Liver (tissue), 9 donors: ENCODE data around the gene CCNY. TPM values are rescaled to one million over a fixed set of nuclear protein-coding genes. Genes with fewer than 3 reads are reported as not detected.

ENCODE experiments used
- DNase-seq: peaks from one replicate; pipeline ENCODE4 v3.0.0-alpha.2; 2017; ENCODE audit warnings: low spot score
- H3K27ac ChIP-seq, 2 donors: one replicate each; pipeline ENCODE4 v1.7.0; 2013; ENCODE audit warnings: inconsistent platforms in 2 of 2, low read length in 2 of 2, control low read depth in 1 of 2, low read depth in 1 of 2, mild to moderate bottlenecking in 1 of 2
- H3K27me3 ChIP-seq, 4 donors: one replicate each; pipeline versions ENCODE4 v1.6.1 to v1.7.0; 2013; ENCODE audit warnings: low read length in 3 of 4, inconsistent platforms in 1 of 4, mild to moderate bottlenecking in 1 of 4, moderate library complexity in 1 of 4; ENCODE audit not compliant: control insufficient read depth in 4 of 4, insufficient read depth in 4 of 4
- H3K36me3 ChIP-seq, 4 donors: one replicate each; pipeline versions ENCODE4 v1.6.1 to v1.7.0; 2013; ENCODE audit warnings: low read length in 3 of 4, mild to moderate bottlenecking in 3 of 4, low read depth in 1 of 4, moderate library complexity in 1 of 4; ENCODE audit not compliant: control insufficient read depth in 4 of 4, insufficient read depth in 3 of 4
- H3K4me1 ChIP-seq, 4 donors: one replicate each; pipeline versions ENCODE4 v1.6.1 to v1.7.0; 2013; ENCODE audit warnings: low read length in 3 of 4, mild to moderate bottlenecking in 3 of 4, moderate library complexity in 1 of 4; ENCODE audit not compliant: control insufficient read depth in 4 of 4, insufficient read depth in 4 of 4
- H3K4me3 ChIP-seq, 3 donors: one replicate each; pipeline versions ENCODE4 v1.6.1 to v1.7.0; 2013; ENCODE audit warnings: low read length in 3 of 3, control low read depth in 1 of 3, low read depth in 1 of 3, mild to moderate bottlenecking in 1 of 3
- H3K9ac ChIP-seq, 2 donors: one replicate each; pipeline ENCODE4 v1.7.0; 2013; ENCODE audit warnings: low read length in 2 of 2, mild to moderate bottlenecking in 2 of 2, moderate library complexity in 2 of 2, control low read depth in 1 of 2, low read depth in 1 of 2
- H3K9me3 ChIP-seq, 4 donors: one replicate each; pipeline versions ENCODE4 v1.6.1 to v1.7.0; 2013; ENCODE audit warnings: low read length in 3 of 4; ENCODE audit not compliant: control insufficient read depth in 4 of 4
- FOXA1 ChIP-seq: IDR thresholded peaks from 2 replicates; pipeline ENCODE4 v1.6.1; 2016; ENCODE audit warnings: antibody characterized with exemption
- GABPA ChIP-seq, 2 donors: IDR thresholded peaks in 1 of 2; conservative IDR thresholded peaks in 1 of 2; 2 replicates each; pipeline ENCODE4 v1.6.1; 2016; ENCODE audit warnings: antibody characterized with exemption in 2 of 2, mild to moderate bottlenecking in 1 of 2, moderate library complexity in 1 of 2
- HNF4A ChIP-seq, 2 donors: conservative IDR thresholded peaks; 2 replicates each; pipeline ENCODE4 v1.6.1; 2016; ENCODE audit warnings: antibody characterized with exemption in 2 of 2, mild to moderate bottlenecking in 2 of 2
- MAX ChIP-seq: IDR thresholded peaks from 2 replicates; pipeline ENCODE4 v1.6.1; 2016; ENCODE audit warnings: antibody characterized with exemption
- NR2F2 ChIP-seq: IDR thresholded peaks from 2 replicates; pipeline ENCODE4 v1.6.1; 2016; ENCODE audit warnings: antibody characterized with exemption
- RXRA ChIP-seq, 2 donors: IDR thresholded peaks; 2 replicates each; pipeline ENCODE4 v1.6.1; 2017 to 2018; ENCODE audit warnings: antibody characterized with exemption in 2 of 2, mild to moderate bottlenecking in 1 of 2
- SP1 ChIP-seq: IDR thresholded peaks from 2 replicates; pipeline ENCODE4 v1.6.1; 2018; ENCODE audit warnings: antibody characterized with exemption, mild to moderate bottlenecking
- TAF1 ChIP-seq: conservative IDR thresholded peaks from 2 replicates; pipeline ENCODE4 v1.6.1; 2016; ENCODE audit warnings: antibody characterized with exemption, mild to moderate bottlenecking
- YY1 ChIP-seq: IDR thresholded peaks from 2 replicates; pipeline ENCODE4 v1.6.1; 2016; ENCODE audit warnings: antibody characterized with exemption, mild to moderate bottlenecking
- ZBTB33 ChIP-seq: IDR thresholded peaks from 2 replicates; pipeline ENCODE4 v1.6.1; 2016; ENCODE audit warnings: antibody characterized with exemption
- WGBS: extraction: QIAGEN DNeasy Blood & Tissue Kit; methylation state at CpG from one replicate; pipeline ENCODE4 v1.1.7; 2013; 5-methylcytosine and 5-hydroxymethylcytosine counted together
- polyA plus RNA-seq, 2 donors: library from polyadenylated mRNA; stranded (reverse) in 1 of 2; unstranded in 1 of 2; fragments of 200-250 nt in 1 of 2; fragments of >200 nt in 1 of 2; fragmentation: Nextera tagmentation in 1 of 2; extraction: Ambion mirVana in 1 of 2; gene quantifications; one replicate each; pipeline versions ENCODE4 v1.2.1 to v1.2.3, GENCODE V29; 2013 to 2015
- total RNA-seq, 2 donors: library from RNA; depleted of rRNA; stranded (reverse); fragments of >200 nt; gene quantifications; one replicate each; pipeline ENCODE4 v1.2.3, GENCODE V29; 2014
- donor health status: healthy.
- donor health status: healthy.
- donor health status: healthy.
- donor health status: healthy.
- donor health status: healthy.

Gene CCNY
- total and polyA plus RNA-seq, 4 donors: 17.6 to 38.4 (median 21.8) TPM

GRCh38 chr10:35412900-35413491 lies 76.7 kb downstream of the CCNY start:
- Histone ChIP-seq H3K36me3 (no peaks in the 10 kb centered on the region), H3K4me1 (peaks cover 0 to 17% (median 7%) of the 10 kb centered on the region in 4 donors), H3K27me3 (no peaks in the 10 kb centered on the region), H3K27ac (no peak overlapping the region), H3K4me3 (no peak overlapping the region), H3K9me3 (no peaks in the 10 kb centered on the region), H3K9ac (no peak overlapping the region)
- DNase-seq: no peak
- WGBS: 90% methylated on average over 4 of the region's 4 CpGs
- TF ChIP-seq GABPA (IDR thresholded peaks at IDR 0.05 in 1 of 2, conservative IDR thresholded peaks at IDR 0.05 in 1 of 2) (no peak), NR2F2 (no peak), ZBTB33 (no peak), MAX (no peak), HNF4A (conservative IDR thresholded peaks at IDR 0.05) (no peak), FOXA1 (no peak)

- H3K27ac ChIP-seq: no peak overlapping the region
- 91% methylated on average over 12 of the region's 12 CpGs for WGBS
Measured at GRCh38 chr10:35413985-35414861, 77.9 kb downstream of the CCNY start.

More at GRCh38 chr10:35413985-35414861, 77.9 kb downstream of the CCNY start:
- Histone ChIP-seq H3K4me3 (no peak overlapping the region), H3K36me3 (no peaks in the 10 kb centered on the region), H3K9me3 (no peaks in the 10 kb centered on the region), H3K9ac (no peak overlapping the region), H3K4me1 (peaks cover 0 to 15% (median 9%) of the 10 kb centered on the region in 4 donors), H3K27me3 (no peaks in the 10 kb centered on the region)
- no peak for TF ChIP-seq ZBTB33
- TF ChIP-seq FOXA1: no peak
- no peak for TF ChIP-seq TAF1
- TF ChIP-seq HNF4A (conservative IDR thresholded peaks at IDR 0.05): no peak
- TF ChIP-seq YY1: no peak
- TF ChIP-seq SP1: no peak
- no peak for TF ChIP-seq RXRA (IDR thresholded peaks at IDR 0.05)
- DNase-seq: no peak
